HEK293 (cell line): ENCODE data around the gene ATOH8.
A peak's percentile ranks its signal among the peaks of the same experiment; 100 is the strongest.

Experiments used
- CTCF ChIA-PET: fragments of 350-600 bp; formaldehyde crosslinking; extraction: SDS; loops from one replicate; lab custom pipeline; 2021; ENCODE audit warnings: antibody characterized with exemption; lab: Yijun Ruan, JAX
- POLR2A ChIA-PET: fragments of 300-600 bp; formaldehyde crosslinking; extraction: SDS; loops from one replicate; lab custom pipeline; 2020; ENCODE audit warnings: antibody characterized with exemption, inconsistent platforms; lab: Yijun Ruan, JAX
- H3K27ac ChIP-seq: fragments of 200-500 bp; sonication (Bioruptor generic); 2 replicates; pipeline ENCODE4 v1.5.1; 2014; ENCODE audit warnings: low read depth, low read length, control low read depth, inconsistent platforms; ENCODE audit errors: extremely low read depth
- H3K36me3 ChIP-seq, 2 experiments: fragments of 200-500 bp in 1 of 2; sonication (Bioruptor generic) in 1 of 2; 1 replicate in 1 of 2; 2 replicates in 1 of 2; pipeline ENCODE4 v1.5.1; 2014 to 2017; ENCODE audit warnings: inconsistent platforms in 2 of 2, low read length in 2 of 2; ENCODE audit not compliant: control insufficient read depth in 2 of 2, insufficient read depth in 1 of 2
- H3K4me1 ChIP-seq: fragments of 200-500 bp; sonication (Bioruptor generic); 2 replicates; pipeline ENCODE4 v1.5.1; 2014; ENCODE audit warnings: mild to moderate bottlenecking, low read length, inconsistent platforms; ENCODE audit not compliant: control insufficient read depth, insufficient read depth
- H3K4me3 ChIP-seq: 2 replicates; pipeline ENCODE4 v1.5.1; 2011; ENCODE audit warnings: low read depth, mild to moderate bottlenecking, control low read depth, low read length, moderate library complexity
- H3K9me3 ChIP-seq: fragments of 200-500 bp; sonication (Bioruptor generic); 2 replicates; pipeline ENCODE4 v1.5.1; 2014; ENCODE audit warnings: low read depth, low read length, inconsistent platforms; ENCODE audit not compliant: control insufficient read depth, insufficient read depth
- BCL11A ChIP-seq: fragments of 450-650 bp; formaldehyde crosslinking; IDR thresholded peaks from 2 replicates; pipeline ENCODE4 v1.5.1; 2016; ENCODE audit warnings: low read depth, missing biosample characterization, missing genetic modification characterization
- BCL6B ChIP-seq: fragments of 450-650 bp; formaldehyde crosslinking; IDR thresholded peaks from 2 replicates; pipeline ENCODE4 v1.5.1; 2017; ENCODE audit warnings: missing biosample characterization, missing genetic modification characterization
- FEZF1 ChIP-seq: fragments of 450-650 bp; formaldehyde crosslinking; IDR thresholded peaks from 2 replicates; pipeline ENCODE4 v1.5.1; 2016; ENCODE audit warnings: missing biosample characterization, missing genetic modification characterization
- GLIS2 ChIP-seq: fragments of 450-650 bp; formaldehyde crosslinking; IDR thresholded peaks from 2 replicates; pipeline ENCODE4 v1.5.1; 2016; ENCODE audit warnings: missing biosample characterization, missing genetic modification characterization
- IKZF3 ChIP-seq: fragments of 450-650 bp; IDR thresholded peaks from 2 replicates; pipeline ENCODE4 v1.5.0; 2018; ENCODE audit warnings: missing biosample characterization, mild to moderate bottlenecking, missing genetic modification characterization, moderate library complexity
- KLF1 ChIP-seq: fragments of 450-650 bp; formaldehyde crosslinking; IDR thresholded peaks from 2 replicates; pipeline ENCODE4 v1.5.1; 2016; ENCODE audit warnings: missing biosample characterization, missing genetic modification characterization
- OVOL3 ChIP-seq: fragments of 450-650 bp; formaldehyde crosslinking; IDR thresholded peaks from 2 replicates; pipeline ENCODE4 v1.5.1; 2016; ENCODE audit warnings: missing biosample characterization, missing genetic modification characterization
- TCF7L2 ChIP-seq: IDR thresholded peaks from 2 replicates; pipeline ENCODE4 v1.6.1; 2011; ENCODE audit warnings: low read depth, mild to moderate bottlenecking, inconsistent platforms, low read length, moderate library complexity, borderline replicate concordance
- ZBTB20 ChIP-seq: fragments of 450-650 bp; formaldehyde crosslinking; IDR thresholded peaks from 2 replicates; pipeline ENCODE4 v1.5.1; 2016; ENCODE audit warnings: missing biosample characterization, missing genetic modification characterization
- ZBTB26 ChIP-seq: fragments of 450-650 bp; formaldehyde crosslinking; optimal IDR thresholded peaks from 2 replicates; pipeline ENCODE3; 2016; ENCODE audit warnings: missing biosample characterization, mild to moderate bottlenecking, missing genetic modification characterization
- ZNF112 ChIP-seq: fragments of 450-650 bp; formaldehyde crosslinking; IDR thresholded peaks from 2 replicates; pipeline ENCODE4 v1.5.0; 2017; ENCODE audit warnings: missing biosample characterization, missing genetic modification characterization
- ZNF157 ChIP-seq: fragments of 450-650 bp; formaldehyde crosslinking; IDR thresholded peaks from 2 replicates; pipeline ENCODE4 v1.5.1; 2016; ENCODE audit warnings: missing biosample characterization, missing genetic modification characterization
- ZNF169 ChIP-seq: fragments of 450-650 bp; formaldehyde crosslinking; IDR thresholded peaks from 2 replicates; pipeline ENCODE4 v1.5.1; 2016; ENCODE audit warnings: missing biosample characterization, missing genetic modification characterization
- ZNF18 ChIP-seq: fragments of 450-650 bp; formaldehyde crosslinking; IDR thresholded peaks from 2 replicates; pipeline ENCODE4 v1.5.1; 2016; ENCODE audit warnings: missing biosample characterization, missing genetic modification characterization
- ZNF202 ChIP-seq: fragments of 450-650 bp; formaldehyde crosslinking; IDR thresholded peaks from 2 replicates; pipeline ENCODE4 v1.5.1; 2016; ENCODE audit warnings: missing biosample characterization, missing genetic modification characterization, borderline replicate concordance
- ZNF404 ChIP-seq: fragments of 450-650 bp; formaldehyde crosslinking; IDR thresholded peaks from 2 replicates; pipeline ENCODE4 v1.5.1; 2017; ENCODE audit warnings: missing biosample characterization, missing genetic modification characterization
- ZNF449 ChIP-seq: fragments of 450-650 bp; formaldehyde crosslinking; IDR thresholded peaks from 2 replicates; pipeline ENCODE4 v1.5.1; 2017; ENCODE audit warnings: missing biosample characterization, mild to moderate bottlenecking, missing genetic modification characterization, moderate library complexity
- ZNF501 ChIP-seq: fragments of 450-650 bp; formaldehyde crosslinking; IDR thresholded peaks from 2 replicates; pipeline ENCODE4 v1.5.1; 2016; ENCODE audit warnings: missing biosample characterization, missing genetic modification characterization
- ZNF560 ChIP-seq: fragments of 450-650 bp; formaldehyde crosslinking; IDR thresholded peaks from 2 replicates; pipeline ENCODE4 v1.5.1; 2017; ENCODE audit warnings: missing biosample characterization, missing genetic modification characterization, borderline replicate concordance
- ZNF658 ChIP-seq: fragments of 450-650 bp; formaldehyde crosslinking; IDR thresholded peaks from 2 replicates; pipeline ENCODE4; 2016; ENCODE audit warnings: missing biosample characterization, missing genetic modification characterization
- ZNF664 ChIP-seq: fragments of 450-650 bp; formaldehyde crosslinking; IDR thresholded peaks from 2 replicates; pipeline ENCODE4 v1.5.1; 2016; ENCODE audit warnings: missing biosample characterization, missing genetic modification characterization
- ZNF692 ChIP-seq: fragments of 450-650 bp; formaldehyde crosslinking; IDR thresholded peaks from 2 replicates; pipeline ENCODE4 v1.5.1; 2016; ENCODE audit warnings: missing biosample characterization, missing genetic modification characterization
- ZNF747 ChIP-seq: fragments of 450-650 bp; formaldehyde crosslinking; IDR thresholded peaks from 2 replicates; pipeline ENCODE4 v1.5.1; 2016; ENCODE audit warnings: missing biosample characterization, missing genetic modification characterization
- ZNF785 ChIP-seq: fragments of 450-650 bp; formaldehyde crosslinking; IDR thresholded peaks from 2 replicates; pipeline ENCODE4 v1.5.1; 2016; ENCODE audit warnings: missing biosample characterization, missing genetic modification characterization
- ZNF791 ChIP-seq: fragments of 450-650 bp; formaldehyde crosslinking; IDR thresholded peaks from 2 replicates; pipeline ENCODE4 v1.5.1; 2016; ENCODE audit warnings: missing biosample characterization, missing genetic modification characterization
- ZNF792 ChIP-seq: fragments of 450-650 bp; formaldehyde crosslinking; IDR thresholded peaks from 2 replicates; pipeline ENCODE4 v1.5.1; 2016; ENCODE audit warnings: missing biosample characterization, missing genetic modification characterization
- ZSCAN18 ChIP-seq: fragments of 450-650 bp; formaldehyde crosslinking; IDR thresholded peaks from 2 replicates; pipeline ENCODE4 v1.5.1; 2016; ENCODE audit warnings: missing biosample characterization, missing genetic modification characterization
- ZSCAN23 ChIP-seq: fragments of 450-650 bp; formaldehyde crosslinking; IDR thresholded peaks from 2 replicates; pipeline ENCODE4 v1.5.1; 2016; ENCODE audit warnings: missing biosample characterization, missing genetic modification characterization
- ZSCAN30 ChIP-seq: fragments of 450-650 bp; IDR thresholded peaks from 2 replicates; pipeline ENCODE4 v1.5.1; 2018; ENCODE audit warnings: missing biosample characterization, mild to moderate bottlenecking, missing genetic modification characterization, moderate library complexity

Gene ATOH8

GRCh38 chr2:85772019-85772745 lies 18.4 kb downstream of the ATOH8 start:
- H3K4me1 ChIP-seq = peaks cover 41% of the 10 kb centered on the region
- H3K9me3 ChIP-seq = no peaks in the 10 kb centered on the region
- H3K27ac ChIP-seq = peak overlapping the region; percentile 80
- POLR2A ChIA-PET = interaction anchor here (0.6 to 2.4 kb wide), 9 partner anchors 11 to 334 kb away, joined by 3 to 14 read pairs (median 3); partner anchors contain the start of genes ATOH8, POLR1A and PTCD3
- H3K36me3 ChIP-seq = no peaks in the 10 kb centered on the region
- CTCF ChIA-PET = interaction anchor here (0.7 to 9.3 kb wide), 8 partner anchors 9 to 43 kb away, joined by 3 to 105 read pairs (median 11); partner anchors contain the start of gene ATOH8
- H3K4me3 ChIP-seq = no peak overlapping the region
- TF ChIP-seq ZNF169 (tag by site-specific recombination) (no peak), ZNF112 (tag by site-specific recombination) (no peak), ZSCAN30 (peak; percentile 83), ZNF785 (tag by site-specific recombination) (no peak), ZNF449 (tag by site-specific recombination) (peak; percentile 74), KLF1 (tag by site-specific recombination) (no peak), ZNF664 (no peak), ZNF202 (tag by site-specific recombination) (no peak), ZNF747 (no peak), ZBTB26 (peak; percentile 48), FEZF1 (peak; percentile 70; the same call in 1 of the 2 replicates), ZSCAN18 (tag by site-specific recombination) (no peak), ZNF658 (no peak), ZNF692 (tag by site-specific recombination) (peak; percentile 74), ZNF157 (tag by site-specific recombination) (no peak), TCF7L2 (no peak), ZNF792 (tag by site-specific recombination) (no peak), ZNF560 (tag by site-specific recombination) (no peak), OVOL3 (peak; percentile 21; the same call in 1 of the 2 replicates), GLIS2 (peak; percentile 95), BCL11A (peak; percentile 77; the same call in 1 of the 2 replicates), ZNF404 (tag by site-specific recombination) (no peak), ZBTB20 (tag by site-specific recombination) (peak; percentile 29; the same call in 1 of the 2 replicates), BCL6B (tag by site-specific recombination) (no peak), ZNF501 (no peak), IKZF3 (tag by site-specific recombination) (peak; percentile 90), ZNF791 (no peak), ZSCAN23 (no peak), ZNF18 (tag by site-specific recombination) (no peak)
